CD4-positive, alpha-beta T cell treated with Interleukin-12 subunit alpha and Interleukin-12 subunit beta, for 1 hour (primary cell): ENCODE data around the gene FRMD6.
"Not testable (repeated sequence)": the region's sequence is repeated elsewhere in the genome, so short reads cannot be mapped to it uniquely, and the experiment has no call there.

Experiments used
- DNase-seq: peaks from one replicate; pipeline ENCODE4 v3.0.0-alpha.2; 2020

Gene FRMD6

DNA sequence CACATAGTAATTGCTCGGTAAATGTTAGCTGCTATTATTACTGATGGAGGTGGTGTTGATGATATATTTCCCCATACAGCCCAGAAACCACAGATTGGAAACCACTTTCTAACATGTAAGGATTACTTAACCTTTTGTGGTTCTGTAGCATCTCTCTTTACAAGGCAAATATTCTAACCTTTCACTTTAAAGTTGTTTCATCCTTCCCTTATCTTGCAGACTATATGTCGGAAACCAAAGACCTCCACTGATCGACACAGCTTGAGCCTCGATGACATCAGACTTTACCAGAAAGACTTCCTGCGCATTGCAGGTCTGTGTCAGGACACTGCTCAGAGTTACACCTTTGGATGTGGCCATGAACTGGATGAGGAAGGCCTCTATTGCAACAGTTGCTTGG lies 75.8 kb downstream of the FRMD6 start:
- no peak for DNase-seq

GRCh38 chr14:51730098-51730497 lies 78.4 kb downstream of the FRMD6 start:
- no peak for DNase-seq

DNA sequence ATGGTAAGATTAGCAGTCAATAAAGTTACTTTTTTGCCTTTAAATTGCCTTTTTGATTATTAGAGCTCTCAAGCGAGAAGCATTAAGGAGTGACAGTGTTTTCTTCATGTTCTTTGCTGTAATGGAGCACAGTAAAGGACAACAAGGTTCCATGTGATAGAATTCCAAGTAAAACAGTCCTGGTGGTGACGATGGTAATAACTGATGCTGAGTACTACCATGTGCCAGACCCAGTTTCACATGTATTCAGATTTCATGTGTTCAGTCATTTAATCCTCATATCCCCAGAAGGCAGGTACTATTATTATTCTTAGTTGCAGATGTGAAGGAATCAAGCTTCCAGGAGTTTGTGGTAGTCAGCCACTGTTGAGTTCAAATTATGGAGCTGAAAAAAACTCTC lies 79.0 kb downstream of the FRMD6 start:
- no peak for DNase-seq

DNA sequence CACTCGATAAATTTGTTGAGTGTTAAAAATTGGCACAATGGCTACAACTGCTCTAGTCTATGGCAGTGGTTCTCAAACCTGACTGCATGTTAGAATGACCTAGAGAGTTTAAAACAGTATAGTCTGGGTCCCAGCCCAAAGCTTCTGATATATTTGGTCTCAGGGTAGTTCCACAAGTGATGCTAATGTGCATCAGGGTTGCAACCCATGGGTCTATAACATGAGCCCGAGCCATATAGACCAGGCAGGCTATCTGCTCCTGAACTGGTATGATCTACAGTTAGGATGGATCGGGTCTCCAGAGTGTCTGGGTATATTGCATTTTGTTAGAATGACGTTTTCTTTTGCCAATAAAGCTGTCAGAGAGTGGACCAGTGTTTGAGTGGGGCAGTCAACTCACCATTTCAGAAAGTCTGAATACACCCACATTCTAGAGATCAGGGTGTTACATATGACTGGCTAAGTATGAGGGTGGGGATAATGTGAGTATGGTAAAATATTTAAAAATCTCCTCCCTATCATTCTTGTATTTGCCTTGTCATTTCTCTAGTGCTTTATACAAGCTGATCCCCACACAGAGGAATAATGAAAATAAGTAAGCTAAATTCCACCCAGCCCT lies 80.9 kb downstream of the FRMD6 start:
- no peak for DNase-seq

- no peak for DNase-seq
These were observed 81.4 kb downstream of the FRMD6 start for GRCh38 chr14:51733147-51733546.

DNA sequence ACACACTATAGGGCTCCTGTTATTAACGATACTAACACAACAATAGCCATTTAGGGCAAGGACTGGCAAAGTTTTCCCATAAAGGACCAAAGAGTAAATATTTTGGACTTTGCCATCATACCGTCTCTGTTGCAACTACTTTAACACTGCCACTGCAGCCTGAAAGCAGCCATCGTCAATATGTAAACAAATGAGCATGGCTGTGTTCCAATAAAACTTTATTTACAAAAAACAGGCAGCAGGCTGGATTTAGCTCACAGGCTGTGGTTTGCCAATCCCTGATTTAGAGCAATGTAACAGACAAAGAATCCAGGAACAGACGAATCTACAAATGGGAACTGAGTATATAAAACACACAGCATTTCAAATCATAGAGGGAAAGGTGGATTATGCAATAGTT lies 84.1 kb downstream of the FRMD6 start:
- no peak for DNase-seq

DNA sequence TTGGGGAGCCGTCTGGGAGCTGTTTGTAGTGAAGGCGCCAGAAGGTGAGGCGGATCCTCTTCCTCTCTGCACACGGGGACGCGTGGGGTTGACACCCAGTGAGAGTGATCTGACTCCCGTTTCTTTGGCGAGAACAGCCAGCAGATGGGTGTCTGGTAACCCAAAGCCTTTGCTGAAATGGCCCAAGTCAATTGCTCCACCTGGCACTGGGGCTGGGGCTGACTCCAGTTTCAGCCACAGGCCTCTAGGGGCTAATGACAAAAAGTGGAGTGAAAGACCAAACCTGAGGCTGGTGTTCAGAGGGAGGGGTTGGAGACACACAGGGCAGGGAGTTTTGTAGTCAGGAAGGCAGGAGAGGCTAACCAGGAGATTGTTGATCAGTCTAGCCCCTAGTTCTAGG lies 87.0 kb downstream of the FRMD6 start:
- DNase-seq: no peak

GRCh38 chr14:51743588-51744000 lies 91.9 kb downstream of the FRMD6 start:
- no peak for DNase-seq

- no peak for DNase-seq
These were observed 92.8 kb downstream of the FRMD6 start for GRCh38 chr14:51744372-51745130.

GRCh38 chr14:51746823-51747222 lies 95.1 kb downstream of the FRMD6 start:
- not testable (repeated sequence) for DNase-seq

DNA sequence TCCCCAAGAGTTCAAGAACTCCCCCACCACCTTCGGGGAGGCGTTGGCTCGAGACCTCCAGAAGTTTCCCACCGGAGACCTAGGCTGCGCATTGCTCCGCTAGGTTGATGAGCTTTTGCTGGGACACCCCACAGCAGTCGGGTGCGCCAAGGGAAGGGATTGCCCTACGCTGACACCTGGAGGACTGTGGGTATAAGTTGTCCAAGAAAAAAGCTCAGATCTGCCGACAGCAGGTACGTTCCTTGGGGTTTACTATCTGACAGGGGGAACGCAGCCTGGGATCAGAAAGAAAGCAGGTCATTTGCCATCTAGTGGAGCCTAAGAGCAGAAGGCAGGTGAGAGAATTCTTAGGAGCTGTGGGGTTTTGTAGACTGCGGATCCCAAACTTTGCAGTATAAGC lies 98.8 kb downstream of the FRMD6 start:
- no peak for DNase-seq

DNA sequence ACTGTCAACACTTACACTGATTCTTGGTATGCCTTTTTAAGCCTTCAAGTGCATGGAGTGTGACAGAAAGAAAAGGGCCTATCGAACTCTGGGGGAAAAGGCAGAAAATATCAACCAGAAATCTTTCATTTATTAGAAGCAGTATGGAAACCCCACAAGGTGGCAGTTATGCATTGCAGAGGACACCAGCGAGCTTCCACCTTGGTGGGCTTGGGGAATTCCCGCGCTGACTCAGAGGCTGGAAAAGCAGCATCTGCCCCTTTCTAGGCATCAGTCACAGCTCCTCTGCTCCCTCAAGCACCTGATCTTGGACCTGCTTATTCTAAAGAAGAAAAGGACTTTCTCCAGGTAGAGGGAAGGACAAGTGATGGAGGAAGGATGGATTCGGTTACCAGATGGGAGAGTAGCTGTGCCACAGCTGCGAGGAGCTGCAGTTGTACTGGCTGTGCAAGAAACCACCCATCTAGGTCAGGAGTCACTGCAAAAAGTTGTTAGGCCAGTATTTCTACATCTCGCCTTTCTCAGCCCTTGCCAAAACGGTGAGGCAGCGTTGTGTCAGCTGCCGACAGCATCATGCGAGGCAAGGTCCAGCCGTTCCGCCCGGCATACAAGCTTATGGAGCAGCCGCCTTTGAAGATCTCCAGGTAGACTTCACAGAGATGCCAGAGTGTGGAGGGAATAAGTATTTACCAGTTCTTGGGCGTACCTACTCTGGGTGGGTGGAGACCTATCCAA lies 100.1 kb downstream of the FRMD6 start:
- DNase-seq: not testable (repeated sequence)

DNA sequence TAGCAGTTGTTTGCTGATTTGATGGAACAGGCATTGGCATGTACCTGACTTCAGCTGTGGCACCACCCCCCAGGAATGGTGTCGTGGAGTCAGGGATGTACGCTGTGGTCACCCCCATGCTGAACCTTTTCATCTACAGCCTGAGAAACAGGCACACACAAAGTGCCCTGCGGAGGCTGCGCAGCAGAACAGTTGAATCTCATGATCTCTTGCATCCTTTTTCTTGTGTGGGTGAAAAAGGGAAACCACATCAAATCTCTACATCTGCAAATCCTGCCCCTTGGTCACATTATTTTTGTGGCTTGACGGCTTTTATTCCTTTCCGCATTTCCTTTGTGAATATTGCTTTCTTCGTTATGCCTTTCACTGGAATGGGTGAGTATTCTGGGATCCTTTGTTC lies 106.0 kb downstream of the FRMD6 start:
- DNase-seq: not testable (repeated sequence)

GRCh38 chr14:51759950-51760349 lies 108.2 kb downstream of the FRMD6 start:
- no peak for DNase-seq

DNA sequence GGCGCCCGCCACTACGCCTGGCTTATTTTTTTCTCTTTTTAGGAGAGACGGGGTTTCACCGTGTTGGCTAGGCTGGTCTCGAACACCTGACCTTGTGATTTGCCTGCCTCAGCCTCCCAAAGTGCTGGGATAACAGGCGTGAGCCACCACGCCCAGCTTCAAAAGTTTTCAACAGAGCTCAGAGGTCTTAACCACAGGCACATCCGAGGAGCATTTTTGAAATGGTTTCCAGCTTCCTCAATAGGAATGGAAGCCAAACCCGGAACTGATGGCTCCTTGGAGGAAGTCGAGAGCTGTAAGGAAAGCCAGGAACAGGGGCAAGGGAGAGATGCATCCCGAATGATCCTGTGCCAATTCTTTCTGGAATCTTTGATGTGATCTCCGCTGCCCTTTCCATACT lies 114.0 kb downstream of the FRMD6 start:
- DNase-seq: not testable (repeated sequence)

GRCh38 chr14:51766586-51766985 lies 114.9 kb downstream of the FRMD6 start:
- DNase-seq: not testable (repeated sequence)

DNA sequence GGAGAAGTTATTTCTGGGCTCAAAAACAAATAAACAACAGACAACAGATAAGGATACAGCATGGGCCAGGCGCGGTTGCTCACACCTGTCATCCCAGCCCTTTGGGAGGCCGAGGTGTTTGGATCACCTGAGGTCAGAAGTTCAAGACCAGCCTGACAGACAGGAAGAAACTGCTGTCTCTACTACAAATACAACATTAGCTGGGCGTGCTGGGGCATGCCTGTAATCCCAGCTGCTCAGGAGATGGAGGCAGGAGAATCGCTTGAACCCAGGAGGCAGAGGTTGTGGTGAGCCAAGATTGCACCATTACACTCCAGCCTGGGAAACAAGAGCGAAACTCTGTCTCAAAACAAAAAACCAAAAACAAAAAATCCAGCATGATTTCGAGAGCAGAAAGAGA lies 117.6 kb downstream of the FRMD6 start:
- DNase-seq: not testable (repeated sequence)

- DNase-seq: no peak
These were observed 122.5 kb downstream of the FRMD6 start for GRCh38 chr14:51774209-51774608.

DNA sequence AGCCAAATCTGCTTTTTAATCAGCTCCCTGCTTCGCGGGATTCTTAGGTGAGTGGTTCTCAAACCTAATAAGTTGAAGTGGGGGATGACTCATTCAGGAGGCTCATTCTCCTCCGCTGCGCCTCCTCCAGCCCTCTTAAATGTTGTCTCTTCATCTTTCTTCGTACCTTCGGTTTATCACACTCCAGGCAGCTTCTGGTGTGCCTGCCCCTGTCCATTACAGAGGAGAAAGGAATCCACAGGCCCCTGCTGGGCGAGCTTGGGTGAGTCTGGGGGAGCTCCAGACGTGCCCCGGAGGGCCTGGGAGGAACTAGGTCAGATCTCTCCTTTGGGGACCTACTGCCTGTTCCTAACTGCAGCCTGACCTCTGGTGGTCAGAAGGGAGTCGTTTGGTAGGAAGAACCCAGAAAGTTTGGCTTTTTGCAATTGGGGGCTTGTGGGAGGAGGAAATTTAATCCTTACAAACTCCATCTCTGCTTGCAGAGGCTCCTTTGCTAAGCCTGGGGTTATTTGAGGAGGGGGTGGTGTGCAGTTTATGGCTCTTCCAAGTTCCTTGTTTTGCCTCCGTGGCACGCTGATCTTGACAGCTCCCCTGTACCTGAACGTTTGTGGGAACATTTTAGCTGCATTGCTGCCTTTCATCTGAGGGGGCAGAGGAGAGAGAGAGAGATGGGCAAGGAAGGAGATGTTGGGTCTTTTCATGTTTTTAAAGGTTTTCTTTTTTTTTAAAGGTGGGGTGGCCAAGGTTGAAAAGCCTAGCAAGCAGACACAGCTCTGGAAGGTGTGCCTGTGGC lies 124.6 kb downstream of the FRMD6 start:
- DNase-seq: peak; percentile 39

- peak; percentile 81 for DNase-seq
These were observed 128.4 kb downstream of the FRMD6 start for GRCh38 chr14:51780006-51780692.
